Body of pancreas (tissue), 4 donors: ENCODE measurements around the gene RPN2. TPM values are rescaled to one million over a fixed set of nuclear protein-coding genes. Genes with fewer than 3 reads are reported as not detected.

ENCODE experiments used
- ATAC-seq: fragments of 150-250 bp; one replicate; pipeline ENCODE4 v1.9.1; 2016
- DNase-seq, 4 donors: peaks; one replicate each; pipeline ENCODE4 v3.0.0-alpha.2; 2019
- H3K27ac ChIP-seq, 4 donors: fragments of 200-600 bp; sonication (generic); 1 replicate in 3 of 4; 2 replicates in 1 of 4; pipeline versions ENCODE4 v1.5.1 to v1.6.1; 2016 to 2019; ENCODE audit warnings: mild to moderate bottlenecking in 1 of 4, mixed read lengths in 1 of 4, moderate library complexity in 1 of 4
- H3K27me3 ChIP-seq, 2 donors: fragments of 200-600 bp; sonication (generic); one replicate each; pipeline ENCODE4 v1.6.0; 2016; ENCODE audit warnings: mild to moderate bottlenecking in 1 of 2
- H3K36me3 ChIP-seq, 2 donors: fragments of 200-600 bp; sonication (generic); replicated peaks in 1 of 2; 2 replicates each; pipeline ENCODE4 v1.5.1; 2016; ENCODE audit warnings: low read depth in 2 of 2; ENCODE audit not compliant: insufficient read depth in 1 of 2
- H3K4me1 ChIP-seq: fragments of 200-600 bp; sonication (generic); one replicate; pipeline ENCODE4 v1.6.0; 2016
- H3K4me3 ChIP-seq, 2 donors: fragments of 200-600 bp; sonication (generic); 1 replicate in 1 of 2; 2 replicates in 1 of 2; pipeline ENCODE4 v1.5.1; 2016 to 2019
- H3K9me3 ChIP-seq, 3 donors: fragments of 200-600 bp; sonication (generic); 1 replicate in 2 of 3; 2 replicates in 1 of 3; pipeline ENCODE4 v1.5.1; 2016
- CTCF ChIP-seq, 7 experiments: fragments of 450-650 bp in 4 of 7; fragments of 200-600 bp in 3 of 7; sonication (generic) in 3 of 7; IDR thresholded peaks; one replicate each; pipeline ENCODE4 v1.5.1; 2016 to 2019; ENCODE audit warnings: antibody characterized with exemption in 7 of 7
- POLR2A ChIP-seq, 3 donors: fragments of 450-650 bp; IDR thresholded peaks; one replicate each; pipeline ENCODE4 v1.6.1; 2016; ENCODE audit warnings: antibody characterized with exemption in 3 of 3, mild to moderate bottlenecking in 2 of 3
- WGBS, 2 donors: methylation state at CpG; one replicate each; pipeline ENCODE4 v1.1.5; 2017; 5-methylcytosine and 5-hydroxymethylcytosine counted together
- intact Hi-C: fragments of 100-400 bp; cut with DNase I; formaldehyde crosslinking; loops from one replicate; pipeline ENCODE4 v1.15.1; 2023
- total RNA-seq, 2 donors: library from RNA; depleted of rRNA; stranded (reverse); fragments of >200 nt; gene quantifications; one replicate each; pipeline ENCODE4 v1.1.0, GENCODE V29; 2016

The RPN2 gene
- total RNA-seq, 2 donors from 2014 or later: 70.0 to 111 TPM

- H3K27ac ChIP-seq: no peak overlapping the region
- intact Hi-C loops: no loop called here
- H3K27me3 ChIP-seq: no peaks in the 10 kb centered on the region
Measured at GRCh38 chr20:37257530-37257929, 78.4 kb downstream of the RPN2 start.

GRCh38 chr20:37257988-37258387, 78.9 kb downstream of the RPN2 start:
- Histone ChIP-seq H3K36me3 (no peaks in the 10 kb centered on the region), H3K27me3 (no peaks in the 10 kb centered on the region), H3K4me3 (no peak overlapping the region), H3K9me3 (peaks cover 0 to 7% (median 0%) of the 10 kb centered on the region in 3 donors), H3K4me1 (no peaks in the 10 kb centered on the region), H3K27ac (no peak overlapping the region)
- TF ChIP-seq POLR2A (IDR thresholded peaks at IDR 0.05) (no peak), CTCF (IDR thresholded peaks at IDR 0.05) (no peak)
- WGBS, 2 donors: 54 to 66% methylated on average over 7 to 9 of the region's 9 CpGs
- ATAC-seq (no peak), DNase-seq (no peak)
- intact Hi-C loops: no loop called here

More at GRCh38 chr20:37257530-37257929, 78.4 kb downstream of the RPN2 start:
- no peak for ATAC-seq
- Histone ChIP-seq H3K4me3 (no peak overlapping the region), H3K4me1 (no peaks in the 10 kb centered on the region), H3K9me3 (peaks cover 0 to 7% (median 0%) of the 10 kb centered on the region in 3 donors), H3K36me3 (no peaks in the 10 kb centered on the region)
- no peak for DNase-seq
- WGBS, 2 donors: 38 to 52% methylated on average over 2 of the region's 2 CpGs
- no peak for TF ChIP-seq POLR2A (IDR thresholded peaks at IDR 0.05)
- no peak for TF ChIP-seq CTCF (IDR thresholded peaks at IDR 0.05)

- no peak for ATAC-seq
- no peak overlapping the region for H3K4me3 ChIP-seq
- no peaks in the 10 kb centered on the region for H3K27me3 ChIP-seq
- H3K4me1 ChIP-seq: no peaks in the 10 kb centered on the region
- no peak overlapping the region for H3K27ac ChIP-seq
- peaks cover 0 to 3% (median 0%) of the 10 kb centered on the region in 3 donors for H3K9me3 ChIP-seq
- intact Hi-C loops: no loop called here
- H3K36me3 ChIP-seq: no peaks in the 10 kb centered on the region
- WGBS, 2 donors: 76% methylated on average over 9 to 11 of the region's 11 CpGs
- no peak for DNase-seq
- TF ChIP-seq CTCF (IDR thresholded peaks at IDR 0.05) (no peak), POLR2A (IDR thresholded peaks at IDR 0.05) (no peak)
Measured at GRCh38 chr20:37259031-37259430, 79.9 kb downstream of the RPN2 start.

GRCh38 chr20:37259865-37260264, 80.7 kb downstream of the RPN2 start:
- intact Hi-C loops: no loop called here
- ATAC-seq: no peak

More at GRCh38 chr20:37259865-37260264, 80.7 kb downstream of the RPN2 start:
- Histone ChIP-seq H3K9me3 (no peaks in the 10 kb centered on the region), H3K4me3 (no peak overlapping the region), H3K36me3 (no peaks in the 10 kb centered on the region), H3K4me1 (no peaks in the 10 kb centered on the region), H3K27ac (no peak overlapping the region), H3K27me3 (no peaks in the 10 kb centered on the region)
- TF ChIP-seq CTCF (IDR thresholded peaks at IDR 0.05) (no peak), POLR2A (IDR thresholded peaks at IDR 0.05) (no peak)
- no peak for DNase-seq
- WGBS, 2 donors: 42 to 51% methylated on average over 3 of the region's 3 CpGs
